ENCODE measurements around the gene TDRD12.

The TDRD12 gene

DNA sequence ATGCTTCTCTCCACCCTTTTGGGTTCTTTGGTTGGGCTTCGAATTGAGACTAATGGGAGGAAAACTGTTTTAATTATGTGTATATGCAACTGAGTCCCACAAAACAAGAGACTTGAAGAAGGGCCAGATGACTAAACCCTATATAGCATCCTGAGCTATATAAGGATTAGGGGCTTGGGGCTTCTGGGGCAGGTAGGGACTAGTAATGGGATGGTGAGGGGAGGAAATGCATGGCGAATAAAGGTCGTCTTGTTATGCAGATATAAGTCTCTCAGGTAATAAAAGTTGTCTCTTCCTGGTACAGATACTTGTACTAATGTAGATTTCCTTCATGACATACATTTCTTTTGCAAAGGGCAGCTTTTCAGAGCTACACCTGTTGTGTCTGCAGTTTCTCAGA, 152.8 kb downstream of the TDRD12 start:
- no peak for DNase-seq

GRCh38 chr19:32873247-32873959, 153.8 kb downstream of the TDRD12 start:
- no peak for DNase-seq

GRCh38 chr19:32874605-32875004, 155.0 kb downstream of the TDRD12 start:
- no peak for DNase-seq

GRCh38 chr19:32875428-32875827, 155.9 kb downstream of the TDRD12 start:
- no peak for DNase-seq

- no peak for DNase-seq
These were observed 156.8 kb downstream of the TDRD12 start for GRCh38 chr19:32876236-32876918.

GRCh38 chr19:32876919-32877285, 157.3 kb downstream of the TDRD12 start:
- no peak for DNase-seq

All from activated naive CD4-positive, alpha-beta T cell treated with Interleukin-2 at 50 U/mL for 16 hours (primary cell).